T follicular helper cell (primary cell): ENCODE results near the gene SLC46A2.

ENCODE experiments used
- DNase-seq: peaks from one replicate; pipeline ENCODE4 v3.0.0-alpha.2; 2020; ENCODE audit warnings: low read depth

Gene SLC46A2

GRCh38 chr9:112858625-112859147, 32.0 kb downstream of the SLC46A2 start:
- no peak for DNase-seq

- no peak for DNase-seq
Measured at GRCh38 chr9:112858005-112858404, 32.7 kb downstream of the SLC46A2 start.

- DNase-seq: no peak
Measured at GRCh38 chr9:112856843-112857242, 33.8 kb downstream of the SLC46A2 start.

- DNase-seq: no peak
Measured at GRCh38 chr9:112856200-112856599, 34.5 kb downstream of the SLC46A2 start.

- no peak for DNase-seq
Measured at GRCh38 chr9:112854657-112855056, 36.0 kb downstream of the SLC46A2 start.

- no peak for DNase-seq
Measured at GRCh38 chr9:112853882-112854585, 36.6 kb downstream of the SLC46A2 start.

GRCh38 chr9:112852741-112853504, 37.8 kb downstream of the SLC46A2 start:
- DNase-seq: no peak

GRCh38 chr9:112850840-112851239, 39.8 kb downstream of the SLC46A2 start:
- no peak for DNase-seq

GRCh38 chr9:112849363-112849922, 41.2 kb downstream of the SLC46A2 start:
- no peak for DNase-seq

GRCh38 chr9:112848316-112849151, 42.1 kb downstream of the SLC46A2 start:
- no peak for DNase-seq

- DNase-seq: no peak
Measured at GRCh38 chr9:112846528-112847488, 43.9 kb downstream of the SLC46A2 start.

- peak; percentile 49 for DNase-seq
Measured at GRCh38 chr9:112844771-112845542, 45.7 kb downstream of the SLC46A2 start.

GRCh38 chr9:112842555-112842954, 48.1 kb downstream of the SLC46A2 start:
- no peak for DNase-seq

- DNase-seq: no peak
Measured at GRCh38 chr9:112841261-112841660, 49.4 kb downstream of the SLC46A2 start.

- no peak for DNase-seq
Measured at GRCh38 chr9:112839331-112839730, 51.3 kb downstream of the SLC46A2 start.

- no peak for DNase-seq
Measured at GRCh38 chr9:112838342-112838741, 52.3 kb downstream of the SLC46A2 start.

- DNase-seq: no peak
Measured at GRCh38 chr9:112836394-112836793, 54.3 kb downstream of the SLC46A2 start.

GRCh38 chr9:112833081-112833480, 57.6 kb downstream of the SLC46A2 start:
- no peak for DNase-seq

GRCh38 chr9:112831969-112832368, 58.7 kb downstream of the SLC46A2 start:
- no peak for DNase-seq

GRCh38 chr9:112831281-112831851, 59.3 kb downstream of the SLC46A2 start:
- DNase-seq: no peak
